ENCODE results near the gene SZT2.
A peak's percentile ranks its signal among the peaks of the same experiment; 100 is the strongest.

Gene SZT2

DNA sequence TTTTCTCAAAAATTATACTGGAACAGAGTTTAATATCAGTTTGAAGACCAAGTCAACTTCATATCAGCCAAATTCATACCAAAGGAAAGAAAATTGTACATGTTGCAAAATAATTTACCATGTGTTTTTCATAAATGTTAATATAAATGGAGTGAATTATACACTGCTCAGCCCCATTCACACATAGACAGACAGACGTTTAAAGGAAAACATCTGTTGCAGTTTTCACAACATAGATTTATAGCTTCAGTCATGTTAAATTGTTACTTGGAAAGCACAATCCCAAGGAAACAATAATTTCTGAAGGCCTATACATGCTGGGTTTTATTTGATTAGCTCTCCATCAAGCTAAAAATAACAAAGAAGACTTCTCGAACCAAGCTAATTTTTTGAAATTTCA is 91.8 kb downstream of the SZT2 start:
- TF ChIP-seq, protein P1, sequence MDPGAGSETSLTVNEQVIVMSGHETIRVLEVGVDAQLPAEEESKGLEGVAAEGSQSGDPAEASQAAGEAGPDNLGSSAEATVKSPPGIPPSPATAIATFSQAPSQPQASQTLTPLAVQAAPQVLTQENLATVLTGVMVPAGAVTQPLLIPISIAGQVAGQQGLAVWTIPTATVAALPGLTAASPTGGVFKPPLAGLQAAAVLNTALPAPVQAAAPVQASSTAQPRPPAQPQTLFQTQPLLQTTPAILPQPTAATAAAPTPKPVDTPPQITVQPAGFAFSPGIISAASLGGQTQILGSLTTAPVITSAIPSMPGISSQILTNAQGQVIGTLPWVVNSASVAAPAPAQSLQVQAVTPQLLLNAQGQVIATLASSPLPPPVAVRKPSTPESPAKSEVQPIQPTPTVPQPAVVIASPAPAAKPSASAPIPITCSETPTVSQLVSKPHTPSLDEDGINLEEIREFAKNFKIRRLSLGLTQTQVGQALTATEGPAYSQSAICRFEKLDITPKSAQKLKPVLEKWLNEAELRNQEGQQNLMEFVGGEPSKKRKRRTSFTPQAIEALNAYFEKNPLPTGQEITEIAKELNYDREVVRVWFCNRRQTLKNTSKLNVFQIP (CRISPR knock-in tag; IDR thresholded peaks at IDR 0.05; ENCODE audit: borderline replicate concordance, low read depth) = no peak
- TF ChIP-seq, protein P2, sequence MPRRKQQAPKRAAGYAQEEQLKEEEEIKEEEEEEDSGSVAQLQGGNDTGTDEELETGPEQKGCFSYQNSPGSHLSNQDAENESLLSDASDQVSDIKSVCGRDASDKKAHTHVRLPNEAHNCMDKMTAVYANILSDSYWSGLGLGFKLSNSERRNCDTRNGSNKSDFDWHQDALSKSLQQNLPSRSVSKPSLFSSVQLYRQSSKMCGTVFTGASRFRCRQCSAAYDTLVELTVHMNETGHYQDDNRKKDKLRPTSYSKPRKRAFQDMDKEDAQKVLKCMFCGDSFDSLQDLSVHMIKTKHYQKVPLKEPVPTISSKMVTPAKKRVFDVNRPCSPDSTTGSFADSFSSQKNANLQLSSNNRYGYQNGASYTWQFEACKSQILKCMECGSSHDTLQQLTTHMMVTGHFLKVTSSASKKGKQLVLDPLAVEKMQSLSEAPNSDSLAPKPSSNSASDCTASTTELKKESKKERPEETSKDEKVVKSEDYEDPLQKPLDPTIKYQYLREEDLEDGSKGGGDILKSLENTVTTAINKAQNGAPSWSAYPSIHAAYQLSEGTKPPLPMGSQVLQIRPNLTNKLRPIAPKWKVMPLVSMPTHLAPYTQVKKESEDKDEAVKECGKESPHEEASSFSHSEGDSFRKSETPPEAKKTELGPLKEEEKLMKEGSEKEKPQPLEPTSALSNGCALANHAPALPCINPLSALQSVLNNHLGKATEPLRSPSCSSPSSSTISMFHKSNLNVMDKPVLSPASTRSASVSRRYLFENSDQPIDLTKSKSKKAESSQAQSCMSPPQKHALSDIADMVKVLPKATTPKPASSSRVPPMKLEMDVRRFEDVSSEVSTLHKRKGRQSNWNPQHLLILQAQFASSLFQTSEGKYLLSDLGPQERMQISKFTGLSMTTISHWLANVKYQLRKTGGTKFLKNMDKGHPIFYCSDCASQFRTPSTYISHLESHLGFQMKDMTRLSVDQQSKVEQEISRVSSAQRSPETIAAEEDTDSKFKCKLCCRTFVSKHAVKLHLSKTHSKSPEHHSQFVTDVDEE (CRISPR knock-in tag; IDR thresholded peaks at IDR 0.05) = no peak
- TF ChIP-seq ZNF8 (CRISPR knock-in tag; IDR thresholded peaks at IDR 0.05) (no peak), ISL1 (CRISPR knock-in tag; IDR thresholded peaks at IDR 0.05) (peak; percentile 24; the same call in 1 of the 2 replicates), ESRRG (CRISPR knock-in tag; IDR thresholded peaks at IDR 0.05) (no peak), TCF4 (CRISPR knock-in tag; IDR thresholded peaks at IDR 0.05; ENCODE audit: borderline replicate concordance) (peak; percentile 81)
- TF ChIP-seq, protein P3, sequence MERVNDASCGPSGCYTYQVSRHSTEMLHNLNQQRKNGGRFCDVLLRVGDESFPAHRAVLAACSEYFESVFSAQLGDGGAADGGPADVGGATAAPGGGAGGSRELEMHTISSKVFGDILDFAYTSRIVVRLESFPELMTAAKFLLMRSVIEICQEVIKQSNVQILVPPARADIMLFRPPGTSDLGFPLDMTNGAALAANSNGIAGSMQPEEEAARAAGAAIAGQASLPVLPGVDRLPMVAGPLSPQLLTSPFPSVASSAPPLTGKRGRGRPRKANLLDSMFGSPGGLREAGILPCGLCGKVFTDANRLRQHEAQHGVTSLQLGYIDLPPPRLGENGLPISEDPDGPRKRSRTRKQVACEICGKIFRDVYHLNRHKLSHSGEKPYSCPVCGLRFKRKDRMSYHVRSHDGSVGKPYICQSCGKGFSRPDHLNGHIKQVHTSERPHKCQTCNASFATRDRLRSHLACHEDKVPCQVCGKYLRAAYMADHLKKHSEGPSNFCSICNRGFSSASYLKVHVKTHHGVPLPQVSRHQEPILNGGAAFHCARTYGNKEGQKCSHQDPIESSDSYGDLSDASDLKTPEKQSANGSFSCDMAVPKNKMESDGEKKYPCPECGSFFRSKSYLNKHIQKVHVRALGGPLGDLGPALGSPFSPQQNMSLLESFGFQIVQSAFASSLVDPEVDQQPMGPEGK (CRISPR knock-in tag; IDR thresholded peaks at IDR 0.05; ENCODE audit: borderline replicate concordance) = no peak

DNA sequence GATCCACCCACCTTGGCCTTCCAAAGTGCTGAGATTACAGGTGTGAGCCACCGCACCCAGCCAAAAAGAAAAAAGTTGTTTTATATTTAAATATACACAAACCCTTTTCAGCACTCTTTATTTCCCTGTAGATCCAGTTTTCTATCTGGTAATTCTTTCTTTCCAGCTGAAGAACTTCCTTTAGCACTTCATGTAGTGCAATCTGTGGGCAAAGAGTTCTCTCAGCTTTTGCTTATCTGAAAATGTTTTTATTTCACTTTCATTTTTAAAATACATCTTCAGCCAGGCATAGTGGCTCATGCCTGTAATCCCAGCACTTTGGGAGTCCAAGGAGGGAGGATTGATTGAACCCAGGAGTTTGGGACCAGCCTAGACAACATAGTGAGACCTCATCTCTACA is 92.5 kb downstream of the SZT2 start:
- TF ChIP-seq TOX (CRISPR knock-in tag; IDR thresholded peaks at IDR 0.05; ENCODE audit: borderline replicate concordance) (no peak), ZC3H10 (CRISPR knock-in tag; IDR thresholded peaks at IDR 0.05) (no peak), PPARA (CRISPR knock-in tag; IDR thresholded peaks at IDR 0.05; ENCODE audit: borderline replicate concordance) (no peak), OSR1 (CRISPR knock-in tag; IDR thresholded peaks at IDR 0.05) (no peak), BACH2 (CRISPR knock-in tag; IDR thresholded peaks at IDR 0.05; ENCODE audit: borderline replicate concordance) (no peak), GLIS3 (CRISPR knock-in tag; IDR thresholded peaks at IDR 0.05) (no peak), TCF4 (CRISPR knock-in tag; IDR thresholded peaks at IDR 0.05; ENCODE audit: borderline replicate concordance) (no peak), ZFP30 (CRISPR knock-in tag; IDR thresholded peaks at IDR 0.05) (no peak), SNAI2 (CRISPR knock-in tag; IDR thresholded peaks at IDR 0.05) (no peak), ZNF565 (CRISPR knock-in tag; conservative IDR thresholded peaks at IDR 0.05; ENCODE audit: low read depth) (no peak), ESRRG (CRISPR knock-in tag; IDR thresholded peaks at IDR 0.05) (no peak), ZNF8 (CRISPR knock-in tag; IDR thresholded peaks at IDR 0.05) (no peak), ZFP3 (CRISPR knock-in tag; IDR thresholded peaks at IDR 0.05) (no peak), ZNF70 (CRISPR knock-in tag; IDR thresholded peaks at IDR 0.05) (no peak), RARB (CRISPR knock-in tag; IDR thresholded peaks at IDR 0.05) (no peak), ARNTL (CRISPR knock-in tag; IDR thresholded peaks at IDR 0.05; ENCODE audit: borderline replicate concordance, low read depth) (no peak), ISL1 (CRISPR knock-in tag; IDR thresholded peaks at IDR 0.05) (no peak)
- TF ChIP-seq, protein P1 (CRISPR knock-in tag; IDR thresholded peaks at IDR 0.05; ENCODE audit: borderline replicate concordance, low read depth) = no peak
- TF ChIP-seq, protein P2 (CRISPR knock-in tag; IDR thresholded peaks at IDR 0.05) = no peak

More for the DNA sequence above, 91.8 kb downstream of the SZT2 start:
- ATAC-seq = peak; percentile 57; the same call in 2 of the 3 replicates

More for the DNA sequence above, 92.5 kb downstream of the SZT2 start:
- no peak for ATAC-seq
